Neural progenitor cell (in vitro differentiated cells): ENCODE measurements around the gene KLHL30. TPM values are rescaled to one million over a fixed set of nuclear protein-coding genes. Genes with fewer than 3 reads are reported as not detected.

ENCODE experiments used
- DNase-seq: peaks from one replicate; pipeline ENCODE4 v3.0.0-alpha.2; 2016; ENCODE audit warnings: low spot score
- H2AFZ ChIP-seq: fragments of 200-600 bp; sonication (generic); replicated peaks from 2 replicates; pipeline ENCODE4 v1.6.1; 2016; ENCODE audit warnings: antibody characterized with exemption
- H3F3A ChIP-seq: fragments of 200-600 bp; sonication (generic); 2 replicates; pipeline ENCODE4 v1.6.1; 2016; ENCODE audit warnings: antibody characterized with exemption, low read depth
- H3K27ac ChIP-seq: fragments of 200-600 bp; sonication (generic); 2 replicates; pipeline ENCODE4 v1.5.1; 2016; ENCODE audit warnings: mild to moderate bottlenecking
- H3K27me3 ChIP-seq: fragments of 200-600 bp; sonication (generic); 2 replicates; pipeline ENCODE4 v1.6.1; 2016; ENCODE audit warnings: mild to moderate bottlenecking, moderate library complexity
- H3K36me3 ChIP-seq: fragments of 200-600 bp; sonication (generic); 2 replicates; pipeline ENCODE4 v1.5.1; 2016
- H3K4me1 ChIP-seq: fragments of 200-600 bp; sonication (generic); 2 replicates; pipeline ENCODE4 v1.6.1; 2016; ENCODE audit warnings: mixed run types
- H3K4me2 ChIP-seq: fragments of 200-600 bp; sonication (generic); 2 replicates; pipeline ENCODE4 v1.6.1; 2016
- H3K4me3 ChIP-seq: fragments of 200-600 bp; sonication (generic); 2 replicates; pipeline ENCODE4 v1.5.1; 2016
- H3K79me2 ChIP-seq: fragments of 200-600 bp; sonication (generic); 2 replicates; pipeline ENCODE4 v1.6.1; 2016; ENCODE audit warnings: low read depth
- H3K9ac ChIP-seq: fragments of 200-600 bp; sonication (generic); 2 replicates; pipeline ENCODE4 v1.6.1; 2016
- H3K9me3 ChIP-seq: fragments of 200-600 bp; sonication (generic); 2 replicates; pipeline ENCODE4 v1.5.1; 2016; ENCODE audit warnings: low read depth
- H4K20me1 ChIP-seq: fragments of 200-600 bp; sonication (generic); 2 replicates; pipeline ENCODE4 v1.6.1; 2016; ENCODE audit warnings: low read depth
- H3K27ac Mint-ChIP-seq: 3 replicates; pipeline ENCODE4 v1.8.0; 2021; ENCODE audit warnings: mixed read lengths
- H3K27me3 Mint-ChIP-seq: 2 replicates; pipeline ENCODE4 v1.8.0; 2022; ENCODE audit warnings: low read depth, mild to moderate bottlenecking, inconsistent platforms, moderate library complexity, mixed read lengths; ENCODE audit not compliant: insufficient read depth
- H3K36me3 Mint-ChIP-seq: 3 replicates; pipeline ENCODE4 v1.8.0; 2021; ENCODE audit warnings: mixed read lengths
- H3K4me1 Mint-ChIP-seq: 3 replicates; pipeline ENCODE4 v1.8.0; 2021; ENCODE audit warnings: mixed read lengths
- H3K4me3 Mint-ChIP-seq: 3 replicates; pipeline ENCODE4 v1.8.0; 2021; ENCODE audit warnings: mild to moderate bottlenecking, moderate library complexity, mixed read lengths
- H3K9me3 Mint-ChIP-seq: 3 replicates; pipeline ENCODE4 v1.8.0; 2020; ENCODE audit warnings: mixed read lengths
- EZH2 ChIP-seq: fragments of 200-600 bp; sonication (generic); IDR thresholded peaks from 2 replicates; pipeline ENCODE4 v1.6.1; 2017; ENCODE audit warnings: antibody characterized with exemption, mild to moderate bottlenecking, moderate library complexity
- EZH2phosphoT487 ChIP-seq: fragments of 200-600 bp; sonication (generic); IDR thresholded peaks from 2 replicates; pipeline ENCODE4 v1.6.1; 2017; ENCODE audit warnings: antibody characterized with exemption
- total RNA-seq: library from RNA; depleted of rRNA; stranded (reverse); fragments of >200 nt; gene quantifications from 2 replicates; pipeline ENCODE4 v1.2.3, GENCODE V29; 2015; ENCODE audit warnings: low replicate concordance
- TF ChIP-seq, protein P1 (sequence below): fragments of 200-600 bp; sonication (generic); IDR thresholded peaks from 2 replicates; pipeline ENCODE4 v1.5.1; 2017; ENCODE audit warnings: antibody characterized with exemption, mild to moderate bottlenecking

Gene KLHL30
- total RNA-seq, 1 donor from 2014 or later: not detected

DNA sequence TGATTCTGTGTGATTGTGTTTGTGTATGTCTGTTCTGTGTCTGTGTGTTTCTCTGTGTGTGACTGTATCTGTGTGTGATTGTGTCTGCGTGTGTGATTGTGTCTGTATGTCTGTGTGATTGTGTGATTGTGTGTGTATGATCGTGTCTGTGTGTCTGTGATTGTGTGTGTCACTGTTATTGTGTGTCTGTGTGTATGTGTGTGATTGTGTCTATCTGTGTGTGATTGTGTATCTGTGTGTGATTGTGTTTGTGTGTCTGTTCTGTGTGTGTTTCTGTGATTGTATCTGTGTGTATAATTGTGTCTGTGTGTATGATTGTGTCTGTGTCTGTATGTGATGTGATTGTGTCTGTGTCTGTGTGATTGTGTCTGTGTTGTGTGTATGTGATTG, 11.7 kb upstream of the KLHL30 start:
- H3K79me2 ChIP-seq: no peaks in the 10 kb centered on the region
- H3K4me3 Mint-ChIP-seq: no peak overlapping the region
- no peak for DNase-seq
- H3K9me3 Mint-ChIP-seq: no peaks in the 10 kb centered on the region
- H3K4me3 ChIP-seq: no peak overlapping the region
- H3K36me3 ChIP-seq: no peaks in the 10 kb centered on the region
- H3K4me1 Mint-ChIP-seq: no peaks in the 10 kb centered on the region
- H3K27me3 Mint-ChIP-seq: no peaks in the 10 kb centered on the region
- H3K27ac ChIP-seq: no peak overlapping the region
- no peaks in the 10 kb centered on the region for H4K20me1 ChIP-seq
- no peaks in the 10 kb centered on the region for H3K9me3 ChIP-seq
- H3K27ac Mint-ChIP-seq: no peak overlapping the region
- no peak overlapping the region for H3K9ac ChIP-seq
- no peak overlapping the region for H3K4me2 ChIP-seq
- H3K4me1 ChIP-seq: no peaks in the 10 kb centered on the region
- peak overlapping the region; percentile 81 for H2AFZ ChIP-seq
- no peaks in the 10 kb centered on the region for H3K36me3 Mint-ChIP-seq
- peaks cover 9% of the 10 kb centered on the region for H3F3A ChIP-seq
- H3K27me3 ChIP-seq: no peaks in the 10 kb centered on the region
- TF ChIP-seq EZH2 (no peak), EZH2phosphoT487 (no peak)
- TF ChIP-seq, protein P1, sequence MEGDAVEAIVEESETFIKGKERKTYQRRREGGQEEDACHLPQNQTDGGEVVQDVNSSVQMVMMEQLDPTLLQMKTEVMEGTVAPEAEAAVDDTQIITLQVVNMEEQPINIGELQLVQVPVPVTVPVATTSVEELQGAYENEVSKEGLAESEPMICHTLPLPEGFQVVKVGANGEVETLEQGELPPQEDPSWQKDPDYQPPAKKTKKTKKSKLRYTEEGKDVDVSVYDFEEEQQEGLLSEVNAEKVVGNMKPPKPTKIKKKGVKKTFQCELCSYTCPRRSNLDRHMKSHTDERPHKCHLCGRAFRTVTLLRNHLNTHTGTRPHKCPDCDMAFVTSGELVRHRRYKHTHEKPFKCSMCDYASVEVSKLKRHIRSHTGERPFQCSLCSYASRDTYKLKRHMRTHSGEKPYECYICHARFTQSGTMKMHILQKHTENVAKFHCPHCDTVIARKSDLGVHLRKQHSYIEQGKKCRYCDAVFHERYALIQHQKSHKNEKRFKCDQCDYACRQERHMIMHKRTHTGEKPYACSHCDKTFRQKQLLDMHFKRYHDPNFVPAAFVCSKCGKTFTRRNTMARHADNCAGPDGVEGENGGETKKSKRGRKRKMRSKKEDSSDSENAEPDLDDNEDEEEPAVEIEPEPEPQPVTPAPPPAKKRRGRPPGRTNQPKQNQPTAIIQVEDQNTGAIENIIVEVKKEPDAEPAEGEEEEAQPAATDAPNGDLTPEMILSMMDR: no peak

- H3K27me3 ChIP-seq: no peaks in the 10 kb centered on the region
- Mint-ChIP-seq H3K4me1 (no peaks in the 10 kb centered on the region), H3K36me3 (no peaks in the 10 kb centered on the region), H3K9me3 (no peaks in the 10 kb centered on the region), H3K27ac (peak overlapping the region; percentile 28), H3K4me3 (no peak overlapping the region), H3K27me3 (no peaks in the 10 kb centered on the region)
- no peak overlapping the region for H3K9ac ChIP-seq
- no peaks in the 10 kb centered on the region for H3K79me2 ChIP-seq
- H4K20me1 ChIP-seq: no peaks in the 10 kb centered on the region
- no peaks in the 10 kb centered on the region for H3K4me1 ChIP-seq
- TF ChIP-seq EZH2phosphoT487 (no peak), EZH2 (no peak)
- TF ChIP-seq, protein P1: no peak
- peak overlapping the region; percentile 81 for H2AFZ ChIP-seq
- no peak overlapping the region for H3K4me2 ChIP-seq
- peaks cover 9% of the 10 kb centered on the region for H3F3A ChIP-seq
- no peak overlapping the region for H3K27ac ChIP-seq
- H3K4me3 ChIP-seq: no peak overlapping the region
- H3K9me3 ChIP-seq: no peaks in the 10 kb centered on the region
- H3K36me3 ChIP-seq: no peaks in the 10 kb centered on the region
- DNase-seq: peak; percentile 37
Observed at GRCh38 chr2:238127165-238128060, 11.1 kb upstream of the KLHL30 start.

- Mint-ChIP-seq H3K27me3 (no peaks in the 10 kb centered on the region), H3K36me3 (no peaks in the 10 kb centered on the region), H3K27ac (no peak overlapping the region), H3K4me1 (no peaks in the 10 kb centered on the region), H3K9me3 (no peaks in the 10 kb centered on the region), H3K4me3 (no peak overlapping the region)
- TF ChIP-seq, protein P1: no peak
- TF ChIP-seq EZH2phosphoT487 (no peak), EZH2 (no peak)
- no peak overlapping the region for H3K4me3 ChIP-seq
- H3K9ac ChIP-seq: no peak overlapping the region
- no peak overlapping the region for H3K27ac ChIP-seq
- peaks cover 9% of the 10 kb centered on the region for H3F3A ChIP-seq
- H3K36me3 ChIP-seq: no peaks in the 10 kb centered on the region
- no peak overlapping the region for H2AFZ ChIP-seq
- no peak for DNase-seq
- H3K4me2 ChIP-seq: no peak overlapping the region
- H4K20me1 ChIP-seq: no peaks in the 10 kb centered on the region
- no peaks in the 10 kb centered on the region for H3K27me3 ChIP-seq
- H3K9me3 ChIP-seq: no peaks in the 10 kb centered on the region
- H3K79me2 ChIP-seq: no peaks in the 10 kb centered on the region
- H3K4me1 ChIP-seq: no peaks in the 10 kb centered on the region
Observed at GRCh38 chr2:238128061-238128440, 10.4 kb upstream of the KLHL30 start.
